ENCODE measurements around the gene ADPRH. TPM values are rescaled to one million over a fixed set of nuclear protein-coding genes. Genes with fewer than 3 reads are reported as not detected.

ADPRH gene
- total RNA-seq, 1 experiment from 2014 or later: 3.6 TPM

GRCh38 chr3:119598410-119599098 lies 19.3 kb downstream of the ADPRH start:
- POLR2A ChIA-PET: no interaction called here

GRCh38 chr3:119599558-119600174 lies 20.4 kb downstream of the ADPRH start:
- ChIA-PET CTCF (interaction anchor here (1.0 to 2.9 kb wide), 10 partner anchors 8 to 231 kb away, joined by 3 to 12 read pairs (median 5); no protein-coding TSS in a partner anchor), POLR2A (no interaction called here)
- no peaks in the 10 kb centered on the region; the same call in 1 of the 2 replicates for H3K27me3 Mint-ChIP-seq (ENCODE audit: low read depth)
- ATAC-seq: no peak
- no peak overlapping the region for H3K27ac Mint-ChIP-seq
- H3K9me3 Mint-ChIP-seq: no peaks in the 10 kb centered on the region
- H3K4me3 Mint-ChIP-seq: no peak overlapping the region
- TF ChIP-seq FOXK1 (CRISPR knock-in tag; IDR thresholded peaks at IDR 0.05): no peak
- no peak for TF ChIP-seq TP53 (CRISPR knock-in tag; IDR thresholded peaks at IDR 0.05)
- TF ChIP-seq ESRRA (CRISPR knock-in tag; IDR thresholded peaks at IDR 0.05; ENCODE audit: borderline replicate concordance): no peak
- TF ChIP-seq EMX1 (CRISPR knock-in tag; IDR thresholded peaks at IDR 0.05): no peak
- no peak for TF ChIP-seq IRF1 (CRISPR knock-in tag; IDR thresholded peaks at IDR 0.05)
- TF ChIP-seq MYBL2 (CRISPR knock-in tag; IDR thresholded peaks at IDR 0.05): no peak
- no peak for TF ChIP-seq GRHL2 (CRISPR knock-in tag; IDR thresholded peaks at IDR 0.05; ENCODE audit: insufficient replicate concordance, severe bottlenecking)
- no peak for TF ChIP-seq FOXP4 (CRISPR knock-in tag; IDR thresholded peaks at IDR 0.05)
- no peak for TF ChIP-seq ERG (CRISPR knock-in tag; IDR thresholded peaks at IDR 0.05)
- TF ChIP-seq AR (CRISPR knock-in tag; IDR thresholded peaks at IDR 0.05): no peak
- no peak for TF ChIP-seq STAT6 (CRISPR knock-in tag; conservative IDR thresholded peaks at IDR 0.05; ENCODE audit: low read depth)
- no peak for TF ChIP-seq FOXP1 (CRISPR knock-in tag; IDR thresholded peaks at IDR 0.05; ENCODE audit: borderline replicate concordance)
- no peak for DNase-seq (ENCODE audit: low spot score)
- H3K4me1 Mint-ChIP-seq: peaks cover 12% of the 10 kb centered on the region
- H3K36me3 Mint-ChIP-seq: no peaks in the 10 kb centered on the region

More at GRCh38 chr3:119598410-119599098, 19.3 kb downstream of the ADPRH start:
- Mint-ChIP-seq H3K4me1 (peaks cover 12% of the 10 kb centered on the region), H3K9me3 (no peaks in the 10 kb centered on the region), H3K36me3 (no peaks in the 10 kb centered on the region), H3K27me3 (ENCODE audit: low read depth) (no peaks in the 10 kb centered on the region; the same call in 1 of the 2 replicates), H3K4me3 (no peak overlapping the region), H3K27ac (no peak overlapping the region)
- ATAC-seq (no peak), DNase-seq (ENCODE audit: low spot score) (no peak)
- CTCF ChIA-PET: interaction anchor here (1.0 kb wide), 1 partner anchor 10 kb away, joined by 3 read pairs; no protein-coding TSS in a partner anchor
- TF ChIP-seq SOX15 (CRISPR knock-in tag; IDR thresholded peaks at IDR 0.05) (no peak), AFF4 (CRISPR knock-in tag; IDR thresholded peaks at IDR 0.05; ENCODE audit: borderline replicate concordance) (no peak), MYBL2 (CRISPR knock-in tag; IDR thresholded peaks at IDR 0.05) (no peak), SP1 (CRISPR knock-in tag; conservative IDR thresholded peaks at IDR 0.05) (no peak), NFYB (CRISPR knock-in tag; conservative IDR thresholded peaks at IDR 0.05; ENCODE audit: low read depth) (no peak)
